ENCODE measurements around the gene CD200.

- no peak for TF ChIP-seq CTCF (IDR thresholded peaks at IDR 0.05)
- no peak for TF ChIP-seq POLR2A (IDR thresholded peaks at IDR 0.05; ENCODE audit: low read depth)
Observed at GRCh38 chr3:112407214-112407887, 74.4 kb downstream of the CD200 start.

Measured in esophagus muscularis mucosa (tissue), 3 donors.